ENCODE measurements around the gene SEMA4D. TPM values are rescaled to one million over a fixed set of nuclear protein-coding genes. Genes with fewer than 3 reads are reported as not detected.

Gene SEMA4D
- total RNA-seq, 1 experiment from 2014 or later = 8.0 TPM

DNA sequence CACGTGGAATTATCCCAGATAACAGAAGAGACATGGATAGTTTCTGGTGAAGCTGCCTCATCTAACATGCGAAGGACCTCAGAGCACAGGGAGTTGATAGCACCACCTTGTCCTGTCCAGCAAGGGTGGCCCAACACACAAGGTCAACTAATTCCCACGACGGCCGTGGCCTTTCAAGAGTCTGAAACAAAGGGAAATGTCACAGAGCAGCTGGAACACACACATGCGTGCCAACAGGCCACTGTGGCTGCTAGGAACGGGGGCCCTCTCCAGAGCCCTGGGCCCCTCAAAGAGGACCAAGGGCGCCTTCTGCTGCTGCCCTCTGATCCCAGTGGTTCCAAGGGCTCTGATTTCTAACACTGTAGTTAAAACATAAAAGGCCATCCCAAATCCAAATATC, 128.9 kb downstream of the SEMA4D start:
- H2AFZ ChIP-seq (ENCODE audit: low read length) = no peak overlapping the region
- TF ChIP-seq, protein P1, sequence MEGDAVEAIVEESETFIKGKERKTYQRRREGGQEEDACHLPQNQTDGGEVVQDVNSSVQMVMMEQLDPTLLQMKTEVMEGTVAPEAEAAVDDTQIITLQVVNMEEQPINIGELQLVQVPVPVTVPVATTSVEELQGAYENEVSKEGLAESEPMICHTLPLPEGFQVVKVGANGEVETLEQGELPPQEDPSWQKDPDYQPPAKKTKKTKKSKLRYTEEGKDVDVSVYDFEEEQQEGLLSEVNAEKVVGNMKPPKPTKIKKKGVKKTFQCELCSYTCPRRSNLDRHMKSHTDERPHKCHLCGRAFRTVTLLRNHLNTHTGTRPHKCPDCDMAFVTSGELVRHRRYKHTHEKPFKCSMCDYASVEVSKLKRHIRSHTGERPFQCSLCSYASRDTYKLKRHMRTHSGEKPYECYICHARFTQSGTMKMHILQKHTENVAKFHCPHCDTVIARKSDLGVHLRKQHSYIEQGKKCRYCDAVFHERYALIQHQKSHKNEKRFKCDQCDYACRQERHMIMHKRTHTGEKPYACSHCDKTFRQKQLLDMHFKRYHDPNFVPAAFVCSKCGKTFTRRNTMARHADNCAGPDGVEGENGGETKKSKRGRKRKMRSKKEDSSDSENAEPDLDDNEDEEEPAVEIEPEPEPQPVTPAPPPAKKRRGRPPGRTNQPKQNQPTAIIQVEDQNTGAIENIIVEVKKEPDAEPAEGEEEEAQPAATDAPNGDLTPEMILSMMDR (conservative IDR thresholded peaks at IDR 0.05; ENCODE audit: low read depth, low read length) = no peak
- TF ChIP-seq EZH2phosphoT487 (IDR thresholded peaks at IDR 0.05; ENCODE audit: borderline replicate concordance, low read length) (no peak), EZH2 (IDR thresholded peaks at IDR 0.05; ENCODE audit: low read length, unreplicated experiment) (no peak)
- no peak for DNase-seq
- H3K9ac ChIP-seq (ENCODE audit: low read length) = no peak overlapping the region
- no peak overlapping the region for H3K4me2 ChIP-seq (ENCODE audit: low read length)
- BruUV-seq (replicated peaks) = no TSS peak
- no peak overlapping the region for H3K4me3 ChIP-seq (ENCODE audit: low read length)
- ChIA-PET POLR2A (ENCODE audit: unreplicated experiment) (no interaction called here), CTCF (no interaction called here)
- ATAC-seq = no peak
- intact Hi-C loops (cut with micrococcal nuclease) = no loop called here
- no peaks in the 10 kb centered on the region for H3K36me3 ChIP-seq (ENCODE audit: low read depth, low read length)
- H3K9me3 ChIP-seq (ENCODE audit: low read length) = no peaks in the 10 kb centered on the region
- no peak overlapping the region for H3K27ac ChIP-seq (ENCODE audit: low read length)
- H3F3A ChIP-seq (ENCODE audit: low read length, unreplicated experiment) = no peaks in the 10 kb centered on the region
- no peaks in the 10 kb centered on the region for H3K9me2 ChIP-seq (replicated peaks; ENCODE audit: low read length)
- H4K20me1 ChIP-seq (ENCODE audit: low read length) = no peaks in the 10 kb centered on the region
- no peaks in the 10 kb centered on the region for H3K79me2 ChIP-seq (ENCODE audit: low read length)
- H3K27me3 ChIP-seq (ENCODE audit: low read length) = no peaks in the 10 kb centered on the region
- H3K4me1 ChIP-seq (ENCODE audit: insufficient read depth, low read length) = no peaks in the 10 kb centered on the region

DNA sequence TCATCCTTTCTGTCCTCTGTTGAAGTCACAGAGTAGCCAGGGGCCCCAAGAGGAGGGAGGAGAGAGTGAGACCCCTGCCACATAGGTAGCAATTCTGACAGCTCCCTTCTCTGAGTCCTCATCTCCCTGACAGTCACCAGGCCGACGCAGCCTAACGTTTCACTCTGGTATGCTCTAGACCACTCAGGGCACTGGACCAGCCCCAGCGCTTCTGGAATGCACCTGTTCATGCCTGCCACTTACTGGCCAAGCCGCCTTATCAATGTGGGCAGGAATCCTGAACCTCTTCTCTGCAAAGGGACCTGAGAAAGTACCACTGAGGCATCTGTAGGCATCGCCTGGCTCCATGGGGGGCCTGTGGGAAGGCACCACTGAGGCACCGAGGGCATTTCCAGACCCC, 129.4 kb downstream of the SEMA4D start:
- H3K4me2 ChIP-seq (ENCODE audit: low read length) = no peak overlapping the region
- ChIA-PET CTCF (no interaction called here), POLR2A (ENCODE audit: unreplicated experiment) (no interaction called here)
- no peak overlapping the region for H3K27ac ChIP-seq (ENCODE audit: low read length)
- no peak for TF ChIP-seq EZH2phosphoT487 (IDR thresholded peaks at IDR 0.05; ENCODE audit: borderline replicate concordance, low read length)
- no peak for TF ChIP-seq EZH2 (IDR thresholded peaks at IDR 0.05; ENCODE audit: low read length, unreplicated experiment)
- TF ChIP-seq, protein P1 (conservative IDR thresholded peaks at IDR 0.05; ENCODE audit: low read depth, low read length) = no peak
- no peaks in the 10 kb centered on the region for H3K79me2 ChIP-seq (ENCODE audit: low read length)
- H3K9me2 ChIP-seq (replicated peaks; ENCODE audit: low read length) = no peaks in the 10 kb centered on the region
- no peaks in the 10 kb centered on the region for H3K4me1 ChIP-seq (ENCODE audit: insufficient read depth, low read length)
- DNase-seq (no peak), ATAC-seq (no peak)
- no TSS peak for BruUV-seq (replicated peaks)
- no peak overlapping the region for H3K9ac ChIP-seq (ENCODE audit: low read length)
- H2AFZ ChIP-seq (ENCODE audit: low read length) = no peak overlapping the region
- no peaks in the 10 kb centered on the region for H3F3A ChIP-seq (ENCODE audit: low read length, unreplicated experiment)
- H3K27me3 ChIP-seq (ENCODE audit: low read length) = no peaks in the 10 kb centered on the region
- no peaks in the 10 kb centered on the region for H4K20me1 ChIP-seq (ENCODE audit: low read length)
- H3K4me3 ChIP-seq (ENCODE audit: low read length) = no peak overlapping the region
- no peaks in the 10 kb centered on the region for H3K9me3 ChIP-seq (ENCODE audit: low read length)
- intact Hi-C loops (cut with micrococcal nuclease) = no loop called here
- H3K36me3 ChIP-seq (ENCODE audit: low read depth, low read length) = no peaks in the 10 kb centered on the region

DNA sequence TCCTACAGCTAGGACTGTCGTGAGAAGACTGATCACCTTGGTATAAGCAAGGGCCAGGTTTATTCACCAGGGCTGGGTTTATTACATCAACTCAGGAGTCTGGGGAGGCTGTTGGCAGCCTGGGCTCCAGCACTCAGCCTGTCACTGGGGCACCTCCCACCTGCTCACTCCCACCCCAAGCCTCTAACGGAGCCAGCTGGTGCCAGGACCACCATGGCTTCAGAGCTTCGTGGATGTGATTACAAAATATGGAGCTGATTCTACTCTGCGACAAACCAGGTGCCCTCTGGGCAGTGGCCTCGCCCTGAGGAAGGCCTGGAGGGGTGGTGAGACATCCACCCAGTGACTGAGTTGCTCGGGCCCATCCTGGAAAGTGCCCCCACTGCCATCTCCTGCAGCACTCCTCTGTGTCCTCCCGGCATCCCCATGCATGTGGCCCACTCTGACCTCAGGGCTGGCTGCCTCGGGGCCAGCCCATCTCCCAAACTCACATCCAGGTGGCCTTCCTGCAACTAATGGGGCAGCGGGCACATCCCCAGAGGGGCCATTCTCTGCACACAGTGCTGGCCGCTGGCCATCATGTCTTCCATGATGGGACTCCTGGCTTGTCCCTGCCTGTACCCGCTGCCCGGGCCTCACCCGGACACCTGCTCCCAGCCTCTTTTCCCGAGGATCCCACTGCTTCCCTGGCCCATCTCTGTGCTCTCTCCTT, 130.0 kb downstream of the SEMA4D start:
- Histone ChIP-seq H3K79me2 (ENCODE audit: low read length) (no peaks in the 10 kb centered on the region), H3K4me3 (ENCODE audit: low read length) (no peak overlapping the region), H3K36me3 (ENCODE audit: low read depth, low read length) (no peaks in the 10 kb centered on the region), H2AFZ (ENCODE audit: low read length) (no peak overlapping the region), H3K4me2 (ENCODE audit: low read length) (no peak overlapping the region), H3K9me2 (replicated peaks; ENCODE audit: low read length) (no peaks in the 10 kb centered on the region), H3K9me3 (ENCODE audit: low read length) (no peaks in the 10 kb centered on the region), H3K4me1 (ENCODE audit: insufficient read depth, low read length) (no peaks in the 10 kb centered on the region), H3K27ac (ENCODE audit: low read length) (no peak overlapping the region), H3F3A (ENCODE audit: low read length, unreplicated experiment) (no peaks in the 10 kb centered on the region), H3K27me3 (ENCODE audit: low read length) (no peaks in the 10 kb centered on the region), H4K20me1 (ENCODE audit: low read length) (no peaks in the 10 kb centered on the region), H3K9ac (ENCODE audit: low read length) (no peak overlapping the region)
- ATAC-seq (no peak), DNase-seq (no peak)
- no TSS peak for BruUV-seq (replicated peaks)
- TF ChIP-seq EZH2 (IDR thresholded peaks at IDR 0.05; ENCODE audit: low read length, unreplicated experiment) = no peak
- TF ChIP-seq EZH2phosphoT487 (IDR thresholded peaks at IDR 0.05; ENCODE audit: borderline replicate concordance, low read length) = no peak
- TF ChIP-seq, protein P1 (conservative IDR thresholded peaks at IDR 0.05; ENCODE audit: low read depth, low read length) = no peak
- intact Hi-C loops (cut with micrococcal nuclease) = no loop called here
- ChIA-PET POLR2A (ENCODE audit: unreplicated experiment) (no interaction called here), CTCF (no interaction called here)
